ENCODE results near the gene TM4SF4.

GRCh38 chr3:149448331-149448831 is 26.1 kb upstream of the TM4SF4 start:
- TF ChIP-seq CTCF (IDR thresholded peaks at IDR 0.05 in 4 of 5, conservative IDR thresholded peaks at IDR 0.05 in 1 of 5) (no peak), POLR2A (IDR thresholded peaks at IDR 0.05) (no peak)

Data from gastrocnemius medialis (tissue), 4 donors.